Effector memory CD8-positive, alpha-beta T cell (primary cell): ENCODE measurements around the gene MYADML2.

Source experiments
- ATAC-seq: fragments of 150-1000 bp; cut with Tn5 transposase; replicated peaks from 2 replicates; pipeline ENCODE4 v1.10.0; 2021; ENCODE audit warnings: mild to moderate bottlenecking, moderate library complexity
- DNase-seq, 3 experiments: peaks; one replicate each; pipeline ENCODE4 v3.0.0; 2021
- H3K27ac Mint-ChIP-seq, 2 donors: one replicate each; pipeline ENCODE4 v1.8.0; 2022; ENCODE audit warnings: mild to moderate bottlenecking in 2 of 2, mixed read lengths in 2 of 2, moderate library complexity in 2 of 2
- H3K27me3 Mint-ChIP-seq, 2 donors: one replicate each; pipeline ENCODE4 v1.8.0; 2022; ENCODE audit warnings: mixed read lengths in 2 of 2
- H3K36me3 Mint-ChIP-seq: one replicate; pipeline ENCODE4 v1.8.0; 2022; ENCODE audit warnings: mild to moderate bottlenecking, moderate library complexity, mixed read lengths; ENCODE audit not compliant: insufficient read depth
- H3K4me1 Mint-ChIP-seq, 2 donors: one replicate each; pipeline ENCODE4 v1.8.0; 2022; ENCODE audit warnings: low read depth in 2 of 2, mixed read lengths in 2 of 2
- H3K4me3 Mint-ChIP-seq, 2 donors: one replicate each; pipeline ENCODE4 v1.8.0; 2022; ENCODE audit warnings: mild to moderate bottlenecking in 2 of 2, mixed read lengths in 2 of 2, moderate library complexity in 2 of 2
- H3K9me3 Mint-ChIP-seq, 2 donors: one replicate each; pipeline ENCODE4 v1.8.0; 2022; ENCODE audit warnings: mixed read lengths in 2 of 2

MYADML2 gene

DNA sequence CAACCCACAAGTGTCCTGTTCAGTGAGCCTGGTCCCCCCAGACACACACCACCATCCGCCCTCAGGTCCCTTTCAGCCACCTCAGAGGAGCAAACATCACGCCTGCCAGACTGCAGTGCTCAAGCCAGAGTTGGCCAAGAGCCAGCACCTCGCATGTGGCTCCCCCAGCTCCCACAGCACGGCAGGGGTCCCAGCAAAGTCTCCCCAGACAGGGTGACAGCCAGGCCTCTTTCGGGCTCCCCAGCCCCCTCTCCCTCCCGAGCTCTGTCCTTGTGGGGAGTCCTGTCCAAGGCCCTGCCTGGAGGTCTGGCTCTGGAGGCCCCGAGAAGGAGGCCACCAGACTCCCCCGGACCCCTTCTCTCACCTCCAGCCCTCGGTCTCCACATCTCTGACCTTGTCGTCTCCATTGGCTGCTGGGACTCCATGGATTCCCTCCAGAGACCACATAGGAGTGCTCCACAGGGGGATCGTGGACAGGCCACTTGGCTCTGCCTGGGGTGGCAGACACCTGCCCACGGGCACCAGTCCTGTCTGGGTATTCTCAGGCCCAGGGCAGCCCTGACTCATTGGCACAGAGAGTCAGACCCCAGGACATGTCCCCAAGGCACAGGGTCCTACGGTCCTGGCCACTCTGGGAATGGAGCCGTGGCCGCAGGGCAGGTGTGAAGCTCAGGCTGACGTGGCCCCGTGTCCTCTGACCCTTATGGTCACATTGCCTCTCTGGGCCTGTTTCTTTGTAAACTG, 1.8 kb upstream of the MYADML2 start:
- Mint-ChIP-seq H3K9me3 (no peaks in the 10 kb centered on the region), H3K27ac (no peak overlapping the region), H3K36me3 (no peaks in the 10 kb centered on the region), H3K4me3 (no peak overlapping the region), H3K4me1 (no peaks in the 10 kb centered on the region), H3K27me3 (peaks cover 0 to 26% of the 10 kb centered on the region in 2 donors)
- DNase-seq: no peak
- ATAC-seq: no peak

DNA sequence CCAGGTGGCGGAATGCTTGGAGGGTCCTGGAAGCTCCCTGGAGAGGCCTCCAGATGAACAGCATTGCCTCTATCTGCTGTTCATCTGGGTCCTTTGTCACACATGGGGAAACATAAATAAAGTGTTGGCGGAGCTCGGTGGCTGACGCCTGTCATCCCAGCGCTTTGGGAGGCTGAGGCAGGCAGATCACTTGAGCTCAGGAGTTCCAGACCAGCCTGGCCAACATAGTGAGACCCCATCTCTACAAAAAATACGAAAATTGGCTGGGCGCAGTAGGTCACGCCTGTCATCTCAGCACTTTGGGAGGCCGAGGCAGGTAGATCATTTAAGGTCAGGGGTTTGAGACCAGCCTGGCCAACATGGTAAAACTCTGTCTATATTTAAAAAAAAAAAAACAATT, 2.2 kb downstream of the MYADML2 start:
- H3K9me3 Mint-ChIP-seq: no peaks in the 10 kb centered on the region
- H3K4me3 Mint-ChIP-seq: no peak overlapping the region
- ATAC-seq: no peak

GRCh38 chr17:81942167-81942553, 4.9 kb downstream of the MYADML2 start:
- no peak overlapping the region for H3K27ac Mint-ChIP-seq
- no peaks in the 10 kb centered on the region for H3K9me3 Mint-ChIP-seq
- no peak overlapping the region for H3K4me3 Mint-ChIP-seq
- H3K4me1 Mint-ChIP-seq: peaks cover 3 to 4% of the 10 kb centered on the region in 2 donors
- H3K27me3 Mint-ChIP-seq: peaks cover 0 to 24% of the 10 kb centered on the region in 2 donors
- no peaks in the 10 kb centered on the region for H3K36me3 Mint-ChIP-seq
- ATAC-seq (no peak), DNase-seq (no peak)

More for the DNA sequence above, 2.2 kb downstream of the MYADML2 start:
- H3K4me1 Mint-ChIP-seq: no peaks in the 10 kb centered on the region
- no peak overlapping the region for H3K27ac Mint-ChIP-seq
- H3K27me3 Mint-ChIP-seq: peaks cover 0 to 36% of the 10 kb centered on the region in 2 donors
- no peak for DNase-seq
- no peaks in the 10 kb centered on the region for H3K36me3 Mint-ChIP-seq

DNA sequence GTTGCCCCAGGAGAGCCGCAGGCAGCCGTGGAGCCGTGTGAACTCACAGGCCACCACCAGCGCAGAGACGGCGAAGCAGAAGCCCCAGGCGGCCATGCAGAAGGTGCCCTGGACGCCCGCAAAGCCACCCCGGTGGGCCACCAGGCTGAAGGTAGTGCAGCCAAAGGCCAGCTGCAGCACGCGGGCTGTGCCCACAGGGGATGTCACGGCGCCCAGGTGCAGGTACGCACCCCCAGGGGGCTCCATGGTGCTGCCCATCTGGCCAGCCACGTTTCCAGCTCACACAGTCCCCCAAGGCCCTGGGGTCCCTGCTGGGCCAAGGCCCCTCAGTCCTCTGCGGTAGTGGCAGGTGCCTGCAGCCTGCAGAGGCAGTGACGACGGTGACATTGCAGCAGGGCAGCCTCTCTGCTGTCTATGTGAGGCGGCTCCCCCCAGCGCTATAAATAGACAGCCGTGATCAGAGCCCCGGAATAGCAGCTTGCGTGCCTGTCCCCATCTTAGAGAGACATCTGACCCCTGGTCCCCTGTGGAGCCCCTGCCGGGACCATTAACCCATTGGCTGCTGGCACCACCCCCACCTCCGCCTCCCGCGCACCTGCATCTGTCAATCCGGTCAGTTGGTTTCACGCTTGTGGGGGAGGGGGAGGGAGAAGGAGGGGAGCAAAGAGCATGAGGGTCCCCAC, 5.4 kb downstream of the MYADML2 start:
- Mint-ChIP-seq H3K36me3 (no peaks in the 10 kb centered on the region), H3K4me3 (no peak overlapping the region), H3K27ac (no peak overlapping the region), H3K27me3 (peaks cover 0 to 19% of the 10 kb centered on the region in 2 donors), H3K4me1 (peaks cover 3 to 5% of the 10 kb centered on the region in 2 donors), H3K9me3 (no peaks in the 10 kb centered on the region)
- ATAC-seq (no peak), DNase-seq (no peak)

DNA sequence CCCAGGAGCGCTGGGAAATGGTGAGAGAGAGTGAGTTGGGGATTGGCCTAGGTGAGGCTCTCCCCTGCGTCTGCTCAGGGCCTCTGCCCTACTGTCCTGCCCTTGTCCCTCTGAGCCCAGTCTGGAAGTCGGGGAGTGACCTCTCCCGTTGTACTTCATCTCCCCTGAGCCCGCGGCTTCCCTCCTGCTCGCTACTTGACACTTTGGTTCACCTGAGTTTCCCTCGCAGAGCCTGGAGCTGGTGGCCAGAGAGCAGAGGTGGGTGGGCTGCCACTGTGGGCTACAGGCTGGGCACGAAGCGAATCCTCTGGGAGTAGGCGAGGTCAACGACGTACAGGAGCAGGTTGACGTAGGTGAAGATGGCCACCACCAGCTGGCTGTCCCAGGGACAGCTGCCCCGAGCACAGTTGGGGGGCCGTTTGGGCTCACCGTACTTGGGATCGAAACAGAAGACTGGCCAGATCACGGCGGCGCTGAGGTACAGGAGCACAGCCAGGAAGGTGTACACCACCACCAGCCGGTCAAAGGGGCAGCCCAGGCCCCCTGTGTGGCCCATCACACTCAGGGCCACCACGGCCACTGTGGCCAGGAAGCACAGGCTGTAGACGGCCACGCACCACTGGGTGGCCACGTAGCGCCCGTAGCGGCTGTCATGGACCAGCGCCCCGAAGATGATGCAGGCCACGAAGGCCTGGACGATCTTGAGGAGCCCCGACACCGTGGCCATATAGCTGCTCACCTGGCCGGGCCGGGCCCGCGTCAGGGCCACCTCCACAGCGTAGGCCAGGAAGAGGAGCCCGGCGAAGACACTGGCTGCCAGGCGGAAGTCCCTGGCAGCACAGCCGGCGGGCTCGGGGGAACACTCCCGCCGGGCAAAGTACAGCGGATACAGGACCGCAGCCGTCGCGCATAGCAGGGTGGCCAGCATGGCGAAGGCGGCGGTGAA, 6.2 kb downstream of the MYADML2 start:
- ATAC-seq (no peak), DNase-seq (no peak)
- Mint-ChIP-seq H3K4me1 (peaks cover 3 to 6% of the 10 kb centered on the region in 2 donors), H3K4me3 (no peak overlapping the region), H3K36me3 (no peaks in the 10 kb centered on the region), H3K9me3 (no peaks in the 10 kb centered on the region), H3K27me3 (peaks cover 0 to 19% of the 10 kb centered on the region in 2 donors), H3K27ac (no peak overlapping the region)

DNA sequence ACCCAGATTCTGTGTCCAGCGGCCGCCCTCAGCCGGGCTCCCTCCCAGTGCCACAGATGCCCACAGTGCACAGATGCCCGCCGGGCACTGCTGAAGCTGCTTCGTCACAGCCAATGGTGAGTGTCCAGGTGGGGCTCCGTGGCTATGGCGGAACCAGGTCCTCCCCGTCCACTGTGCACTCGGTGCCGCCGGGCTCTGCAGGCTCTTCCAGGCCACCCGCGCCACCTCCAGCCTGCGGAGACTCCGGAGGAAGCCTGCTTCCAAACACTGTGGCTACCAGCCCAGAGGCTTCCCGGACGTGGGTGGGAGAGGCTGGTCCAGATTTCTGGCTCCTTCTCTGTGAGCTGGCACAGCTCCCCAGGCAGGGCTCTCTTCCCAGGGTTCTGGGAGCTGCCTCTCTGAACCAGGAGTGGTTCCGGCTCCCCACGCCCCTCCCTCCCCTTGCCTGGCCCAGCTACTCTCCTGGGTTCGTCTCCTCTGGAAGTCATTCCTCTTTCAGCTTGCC, 7.1 kb downstream of the MYADML2 start:
- H3K27me3 Mint-ChIP-seq: peaks cover 0 to 19% of the 10 kb centered on the region in 2 donors
- no peaks in the 10 kb centered on the region for H3K9me3 Mint-ChIP-seq
- DNase-seq (no peak), ATAC-seq (no peak)
- H3K36me3 Mint-ChIP-seq: no peaks in the 10 kb centered on the region
- H3K4me1 Mint-ChIP-seq: peaks cover 3 to 6% of the 10 kb centered on the region in 2 donors
- no peak overlapping the region for H3K4me3 Mint-ChIP-seq
- H3K27ac Mint-ChIP-seq: no peak overlapping the region

DNA sequence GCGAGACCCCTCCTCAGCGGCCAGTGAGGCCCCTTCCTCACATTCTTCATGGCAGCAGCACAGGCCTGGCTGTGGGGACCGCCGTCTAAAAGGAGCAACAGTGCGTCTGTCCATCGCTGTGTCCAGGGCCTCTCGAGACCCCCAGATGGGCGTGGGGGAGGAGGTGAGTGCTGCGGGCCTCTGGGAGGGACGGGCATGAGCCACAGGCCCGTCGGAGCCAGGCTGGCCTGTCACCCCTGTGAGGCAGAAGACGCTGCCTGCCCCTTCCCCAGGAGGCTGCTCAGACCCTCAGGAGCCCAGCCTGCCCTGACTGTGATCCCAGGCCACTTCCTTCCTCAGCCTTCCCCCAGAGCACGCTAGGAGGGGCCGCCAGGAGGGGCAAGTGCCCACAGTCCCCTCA, 7.8 kb downstream of the MYADML2 start:
- no peak for ATAC-seq
- Mint-ChIP-seq H3K4me1 (peaks cover 3 to 6% of the 10 kb centered on the region in 2 donors), H3K4me3 (no peak overlapping the region), H3K27ac (no peak overlapping the region), H3K36me3 (no peaks in the 10 kb centered on the region), H3K27me3 (peaks cover 0 to 12% of the 10 kb centered on the region in 2 donors), H3K9me3 (no peaks in the 10 kb centered on the region)
- no peak for DNase-seq

GRCh38 chr17:81935709-81936084, 11.3 kb downstream of the MYADML2 start:
- Mint-ChIP-seq H3K4me1 (peaks cover 8 to 9% of the 10 kb centered on the region in 2 donors), H3K27ac (no peak overlapping the region), H3K4me3 (peak overlapping the region; percentile 55 to 56), H3K9me3 (no peaks in the 10 kb centered on the region), H3K36me3 (no peaks in the 10 kb centered on the region), H3K27me3 (peaks cover 6 to 36% of the 10 kb centered on the region in 2 donors)
- DNase-seq: no peak
- ATAC-seq: no peak

DNA sequence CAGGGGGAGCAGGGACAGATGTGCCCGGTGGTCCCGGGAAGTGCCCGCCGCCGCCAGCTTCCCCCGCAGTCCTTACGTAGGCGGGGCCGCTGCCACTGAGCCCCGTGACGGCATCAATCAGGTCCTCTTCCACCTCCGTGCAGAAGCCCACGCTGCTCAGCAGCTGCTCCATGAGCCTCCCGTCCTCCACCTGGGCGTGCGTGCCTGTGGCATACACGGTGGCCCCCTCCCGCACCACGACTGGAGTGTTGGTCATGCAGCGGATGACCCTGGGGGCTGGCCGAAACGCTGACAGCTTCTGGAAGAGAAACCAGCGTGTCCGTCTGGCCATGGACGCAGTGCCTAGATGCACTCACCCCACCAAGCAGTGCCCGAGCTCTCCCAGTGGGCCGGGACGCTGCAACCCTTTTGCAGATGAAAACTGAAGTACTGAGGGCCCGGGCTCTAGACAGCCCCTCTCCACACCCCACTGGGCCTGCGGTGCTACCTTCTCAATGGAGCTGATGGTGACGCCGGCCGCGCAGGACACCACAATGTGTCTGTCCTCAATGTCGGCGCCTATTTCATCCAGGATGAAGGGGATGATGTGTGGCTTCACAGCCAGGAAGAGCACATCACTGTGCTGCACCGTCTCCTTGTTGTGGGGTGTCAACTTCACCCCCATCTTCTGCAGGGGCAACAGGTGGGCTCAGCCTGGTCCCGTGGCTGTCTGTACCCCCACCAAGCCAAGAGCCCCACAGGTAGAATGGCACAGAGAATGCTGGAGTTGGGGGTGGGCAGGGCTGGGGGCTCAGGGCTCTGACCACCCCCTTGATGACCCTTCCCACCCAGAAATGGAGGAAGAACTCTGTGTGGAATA, 12.0 kb downstream of the MYADML2 start:
- ATAC-seq (no peak), DNase-seq (no peak)
- no peaks in the 10 kb centered on the region for H3K9me3 Mint-ChIP-seq
- H3K27me3 Mint-ChIP-seq: peaks cover 6 to 36% of the 10 kb centered on the region in 2 donors
- H3K27ac Mint-ChIP-seq: no peak overlapping the region
- H3K4me1 Mint-ChIP-seq: peaks cover 8 to 9% of the 10 kb centered on the region in 2 donors
- no peaks in the 10 kb centered on the region for H3K36me3 Mint-ChIP-seq
- peak overlapping the region; percentile 55 to 56 for H3K4me3 Mint-ChIP-seq

DNA sequence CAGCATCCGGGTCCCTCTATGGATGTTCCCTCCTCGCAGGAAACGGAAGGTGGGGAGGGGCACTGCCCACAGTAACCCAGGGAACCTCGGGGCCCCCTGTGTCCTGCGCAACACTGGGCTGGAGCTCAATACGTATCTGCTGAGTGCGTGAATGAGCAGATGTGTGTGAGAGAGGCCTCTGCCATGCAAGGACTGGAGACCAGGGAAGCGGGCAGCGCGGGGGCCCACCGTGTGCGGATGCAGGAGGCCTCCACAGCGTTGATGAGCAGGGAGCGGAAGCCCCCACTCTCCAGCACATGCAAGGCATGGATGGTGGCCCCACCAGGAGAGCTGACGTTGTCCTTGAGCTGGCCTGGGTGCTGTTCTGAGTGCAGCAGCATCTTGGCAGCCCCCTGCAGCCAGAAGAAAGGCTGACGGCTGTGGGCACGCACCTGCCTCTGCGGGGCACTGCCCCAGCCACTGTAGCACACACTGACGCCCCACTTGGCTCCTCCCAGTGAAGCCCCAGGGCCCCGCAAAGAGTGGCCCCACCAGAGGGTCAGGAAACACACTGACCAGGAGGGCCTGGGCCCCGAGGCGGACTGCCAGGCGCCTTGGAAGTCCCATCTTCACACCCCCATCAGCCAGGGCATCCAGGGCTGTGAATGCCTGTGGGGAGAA, 12.8 kb downstream of the MYADML2 start:
- ATAC-seq (no peak), DNase-seq (no peak)
- Mint-ChIP-seq H3K36me3 (no peaks in the 10 kb centered on the region), H3K27me3 (peaks cover 6 to 43% of the 10 kb centered on the region in 2 donors), H3K4me3 (no peak overlapping the region), H3K9me3 (no peaks in the 10 kb centered on the region), H3K4me1 (peaks cover 8 to 9% of the 10 kb centered on the region in 2 donors), H3K27ac (no peak overlapping the region)

GRCh38 chr17:81933178-81933699, 13.8 kb downstream of the MYADML2 start:
- Mint-ChIP-seq H3K27me3 (peaks cover 6 to 50% of the 10 kb centered on the region in 2 donors), H3K4me3 (no peak overlapping the region), H3K27ac (no peak overlapping the region), H3K36me3 (peaks cover 5% of the 10 kb centered on the region), H3K9me3 (no peaks in the 10 kb centered on the region), H3K4me1 (peaks cover 8 to 9% of the 10 kb centered on the region in 2 donors)
- DNase-seq (no peak), ATAC-seq (peak; percentile 12)
